ENCODE results near the gene ORC5. TPM values are rescaled to one million over a fixed set of nuclear protein-coding genes. Genes with fewer than 3 reads are reported as not detected.
"Not testable (repeated sequence)": the region's sequence is repeated elsewhere in the genome, so short reads cannot be mapped to it uniquely, and the experiment has no call there.

The ORC5 gene
- polyA plus RNA-seq, 4 donors, result 18.4 to 32.5 (median 27.2) TPM

DNA sequence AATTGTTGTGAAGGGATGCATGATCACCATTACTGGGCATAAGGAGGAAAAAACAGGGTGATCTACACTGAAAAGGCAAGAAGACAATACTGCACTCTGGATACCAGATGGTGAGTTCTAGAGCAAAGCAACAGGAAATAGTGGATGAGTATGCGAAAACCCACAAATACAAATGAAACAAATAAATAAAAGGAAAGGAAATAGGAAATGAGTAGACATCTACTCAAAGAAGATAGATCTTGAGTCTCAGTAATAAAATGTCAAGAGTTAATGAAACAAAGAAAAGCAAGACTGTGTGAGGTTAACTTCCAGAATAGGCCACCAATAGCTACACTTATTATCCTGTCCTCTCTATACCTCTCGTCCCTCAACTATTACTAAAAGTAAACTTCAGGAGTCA is 11.7 kb downstream of the ORC5 start:
- DNase-seq (ENCODE audit: low read depth in 4 of 4, low spot score in 3 of 4), result no peak

DNA sequence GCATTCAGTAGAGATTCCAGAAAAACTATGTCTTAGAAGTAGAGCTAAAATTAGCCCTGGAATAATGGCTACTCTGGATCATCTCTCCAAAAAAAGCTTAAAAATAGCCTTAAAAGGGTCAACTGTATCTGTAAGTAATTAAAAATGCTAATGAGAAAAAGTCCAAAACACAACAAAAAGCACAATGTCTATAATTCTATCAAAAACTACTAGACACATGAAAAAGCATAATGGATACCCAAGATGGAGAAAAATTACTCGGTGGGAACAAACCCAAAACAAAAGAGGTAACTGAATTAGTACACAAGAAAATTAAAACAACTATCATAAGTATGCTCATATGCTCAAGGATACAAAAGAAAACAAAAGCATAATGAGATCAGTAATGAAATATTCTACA is 15.4 kb downstream of the ORC5 start:
- no peak for DNase-seq (ENCODE audit: low read depth in 4 of 4, low spot score in 3 of 4)

DNA sequence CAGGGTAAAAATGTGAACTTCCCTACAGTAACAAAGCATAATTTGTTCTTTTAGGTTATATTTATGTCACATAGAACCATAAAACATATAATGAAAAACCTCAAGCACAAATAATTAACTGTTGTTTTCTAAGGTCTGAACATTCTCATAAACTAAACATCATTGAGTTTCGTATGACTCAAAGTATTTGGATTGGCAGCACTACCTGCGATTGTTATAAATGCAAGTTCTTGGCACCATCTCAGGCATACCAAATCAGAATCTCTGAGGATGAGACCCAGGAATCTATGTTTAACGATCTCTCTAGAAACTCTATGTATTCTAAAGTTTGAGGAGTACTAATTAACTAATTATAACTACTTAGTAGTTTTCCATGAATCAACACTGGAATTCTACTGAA is 22.5 kb downstream of the ORC5 start:
- no peak for DNase-seq (ENCODE audit: low read depth in 4 of 4, low spot score in 3 of 4)

DNA sequence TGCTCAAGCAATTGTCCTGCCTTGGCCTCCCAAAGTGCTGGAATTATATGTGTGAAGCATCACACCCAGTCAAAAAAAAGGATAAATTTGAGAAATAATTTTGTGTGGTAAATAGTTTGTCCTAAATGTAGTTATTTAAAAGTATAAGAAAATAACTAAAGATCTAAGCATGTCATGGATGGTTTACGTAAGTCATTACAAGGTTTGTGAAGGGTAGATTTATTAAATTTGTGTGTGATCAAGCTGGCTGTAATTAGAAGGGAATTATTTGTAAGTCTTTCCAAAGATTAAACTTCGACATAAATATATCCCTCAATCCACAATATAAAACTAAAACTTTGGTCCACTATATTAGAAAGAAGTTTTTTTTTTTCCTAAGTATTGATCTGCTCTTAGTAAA is 28.6 kb downstream of the ORC5 start:
- no peak for DNase-seq (ENCODE audit: low read depth in 4 of 4, low spot score in 3 of 4)

DNA sequence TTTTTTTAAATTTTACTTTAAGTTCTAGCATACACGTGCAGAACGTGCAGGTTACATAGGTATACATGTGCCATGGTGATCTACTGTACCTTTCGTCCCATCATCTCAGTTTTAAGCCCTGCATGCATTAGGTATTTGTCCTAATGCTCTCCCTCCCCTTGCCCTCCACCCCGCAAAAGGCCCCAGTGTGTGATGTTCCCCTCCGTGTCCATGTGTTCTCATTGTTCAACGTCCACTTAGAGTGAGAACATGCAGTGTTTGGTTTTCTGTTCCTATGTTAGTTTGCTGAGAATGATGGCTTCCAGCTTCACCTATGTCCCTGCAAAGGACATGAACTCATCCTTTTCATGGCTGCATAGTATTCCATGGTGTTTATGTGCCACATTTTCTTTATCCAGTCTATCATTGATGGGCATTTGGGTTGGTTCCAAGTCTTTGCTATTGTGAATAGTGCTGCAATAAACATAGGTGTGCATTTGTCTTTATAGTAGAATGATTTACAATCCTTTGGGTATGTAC is 30.2 kb downstream of the ORC5 start:
- DNase-seq (ENCODE audit: low read depth in 4 of 4, low spot score in 3 of 4), result not testable (repeated sequence)

DNA sequence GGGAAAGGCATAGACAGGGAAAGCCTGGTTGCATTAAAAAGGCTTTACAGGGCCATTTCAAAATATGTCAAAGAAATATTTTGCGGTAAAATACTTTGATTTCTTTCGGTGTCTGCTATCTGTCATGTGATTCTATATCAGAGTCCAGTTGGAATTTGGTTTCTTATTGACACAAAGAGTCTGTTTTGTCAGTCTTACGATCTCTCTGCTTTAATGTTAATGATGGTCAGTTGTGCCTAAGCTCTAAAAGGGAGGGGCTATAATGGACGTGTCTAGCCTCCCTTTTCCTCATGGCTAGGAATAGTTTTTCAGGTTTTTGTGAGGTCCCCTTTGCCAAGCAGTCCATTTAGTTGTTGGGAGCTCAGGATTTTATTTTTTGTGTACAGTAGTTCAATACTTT is 31.5 kb downstream of the ORC5 start:
- DNase-seq (ENCODE audit: low read depth in 4 of 4, low spot score in 3 of 4), result no peak

DNA sequence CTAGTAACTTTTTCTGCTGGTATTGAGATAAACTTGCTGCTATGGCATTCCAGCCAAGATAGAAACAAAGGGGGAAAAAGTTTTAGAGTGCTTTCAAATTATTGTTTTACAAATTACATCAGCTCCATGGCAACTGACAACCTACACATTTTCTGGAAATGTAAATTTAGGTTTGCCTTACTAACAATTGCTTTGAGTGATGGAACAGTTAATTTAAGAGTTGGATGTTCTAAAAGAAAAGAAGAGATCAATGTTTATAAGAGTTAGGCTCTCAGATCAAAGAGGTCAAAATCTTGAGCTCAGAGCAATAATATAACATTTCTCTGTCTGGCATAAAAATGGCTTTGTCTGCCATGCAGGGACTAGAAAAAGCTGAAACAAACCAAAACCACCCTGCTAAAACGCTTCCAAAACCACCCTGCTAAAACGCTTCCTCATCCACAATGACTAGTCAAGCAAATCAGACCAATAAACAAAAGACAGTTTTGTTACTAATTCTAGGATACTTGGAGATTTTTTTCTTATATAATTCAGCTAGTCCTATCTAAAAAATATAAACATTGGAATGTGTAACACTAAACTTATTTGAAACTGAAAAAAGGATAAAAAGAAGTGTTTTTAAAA is 32.3 kb downstream of the ORC5 start:
- DNase-seq (ENCODE audit: low read depth in 4 of 4, low spot score in 3 of 4), result no peak

DNA sequence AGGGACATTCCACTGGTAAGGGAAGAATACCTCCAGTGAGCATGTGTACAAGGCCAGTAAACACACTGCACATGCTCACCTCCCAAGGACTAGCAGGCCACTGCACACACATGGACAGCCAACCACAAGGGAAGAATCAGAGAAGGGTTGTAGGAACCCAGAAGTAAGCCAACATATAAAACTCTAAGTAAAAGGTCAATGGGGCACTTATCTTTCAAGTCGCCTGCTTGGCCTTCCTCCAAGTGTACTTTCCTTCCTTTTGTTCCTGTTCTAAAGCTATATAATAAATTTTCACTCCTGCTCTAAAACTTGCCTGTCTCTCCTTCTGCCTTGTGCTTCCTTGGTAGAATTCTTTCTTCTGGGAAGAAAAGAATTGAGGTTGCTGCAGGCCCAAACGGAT is 33.0 kb downstream of the ORC5 start:
- no peak for DNase-seq (ENCODE audit: low read depth in 4 of 4, low spot score in 3 of 4)

DNA sequence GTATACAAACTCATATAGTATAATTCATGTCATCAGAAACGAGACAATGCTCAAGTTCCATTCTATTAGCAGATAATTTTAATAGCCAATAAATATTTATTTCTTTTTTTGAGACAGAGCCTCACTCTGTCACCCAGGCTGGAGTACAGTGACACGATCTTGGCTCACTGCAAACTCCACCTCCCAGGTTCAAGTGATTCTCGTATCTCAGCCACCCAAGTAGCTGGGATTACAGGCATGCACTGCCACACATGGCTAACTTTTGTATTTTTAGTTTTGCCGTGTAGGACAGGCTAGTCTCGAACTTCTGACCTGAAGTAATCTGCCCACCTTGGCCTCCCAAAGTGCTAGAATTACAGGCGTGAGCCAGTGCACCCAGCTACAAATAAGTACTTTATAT is 45.7 kb downstream of the ORC5 start:
- DNase-seq (ENCODE audit: low read depth in 4 of 4, low spot score in 3 of 4), result no peak

DNA sequence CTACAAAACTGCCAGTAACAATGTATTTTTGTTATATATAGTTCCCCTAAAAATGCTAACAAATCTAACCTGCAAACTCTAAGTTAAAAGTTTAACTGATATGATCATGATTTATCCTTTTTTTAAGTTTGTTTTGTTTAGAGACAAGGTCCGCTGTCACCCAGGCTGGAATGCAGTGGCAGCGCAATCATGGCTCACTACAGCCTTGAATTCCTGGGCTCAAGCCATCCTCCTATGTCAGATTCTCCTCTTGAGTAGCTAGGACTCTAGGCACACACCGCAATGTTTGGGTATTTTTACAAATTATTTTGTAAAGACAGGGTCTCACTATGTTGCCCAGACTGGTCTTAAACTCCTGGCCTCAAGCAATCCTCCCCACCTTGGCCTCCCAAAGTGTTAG is 46.6 kb downstream of the ORC5 start:
- no peak for DNase-seq (ENCODE audit: low read depth in 4 of 4, low spot score in 3 of 4)

DNA sequence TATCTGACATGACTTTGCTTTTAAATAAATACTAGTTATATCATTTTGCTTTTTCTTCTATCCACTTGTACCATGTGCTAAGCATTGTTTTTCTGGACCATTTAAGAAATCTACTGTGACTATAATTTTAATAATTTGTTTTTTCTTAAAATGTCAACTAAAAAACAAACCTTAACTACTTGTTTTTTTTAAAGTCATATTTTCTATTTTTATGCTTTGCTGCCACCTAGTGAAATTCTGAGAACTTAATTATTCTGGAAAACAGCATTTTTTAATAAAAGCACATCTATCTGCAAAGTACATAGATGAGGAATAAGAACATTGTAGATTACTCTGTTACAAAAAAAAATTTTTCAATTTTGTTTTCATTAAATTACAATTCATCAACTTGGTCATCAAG is 47.4 kb downstream of the ORC5 start:
- no peak for DNase-seq (ENCODE audit: low read depth in 4 of 4, low spot score in 3 of 4)

DNA sequence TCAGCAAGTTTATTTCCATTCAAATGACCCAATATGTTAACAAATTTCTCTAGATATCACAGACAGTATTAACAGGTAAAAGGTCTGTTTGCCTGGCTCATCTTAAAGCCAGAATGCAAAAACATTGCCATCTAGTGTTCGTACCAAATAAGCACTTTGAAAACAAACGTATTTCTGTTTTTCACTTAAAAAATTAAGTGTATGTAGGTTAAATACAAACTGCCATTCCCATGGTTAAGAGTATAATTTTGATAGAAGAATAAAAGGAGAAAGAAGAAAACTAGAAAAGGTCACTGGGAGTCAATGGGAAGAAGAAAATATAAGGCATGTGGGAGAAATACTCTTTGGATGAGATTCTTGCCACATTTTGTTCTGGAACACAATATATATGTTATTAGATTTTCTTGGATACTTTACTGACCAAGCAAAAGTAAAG is 51.0 kb downstream of the ORC5 start:
- DNase-seq (ENCODE audit: low read depth in 4 of 4, low spot score in 3 of 4), result no peak

DNA sequence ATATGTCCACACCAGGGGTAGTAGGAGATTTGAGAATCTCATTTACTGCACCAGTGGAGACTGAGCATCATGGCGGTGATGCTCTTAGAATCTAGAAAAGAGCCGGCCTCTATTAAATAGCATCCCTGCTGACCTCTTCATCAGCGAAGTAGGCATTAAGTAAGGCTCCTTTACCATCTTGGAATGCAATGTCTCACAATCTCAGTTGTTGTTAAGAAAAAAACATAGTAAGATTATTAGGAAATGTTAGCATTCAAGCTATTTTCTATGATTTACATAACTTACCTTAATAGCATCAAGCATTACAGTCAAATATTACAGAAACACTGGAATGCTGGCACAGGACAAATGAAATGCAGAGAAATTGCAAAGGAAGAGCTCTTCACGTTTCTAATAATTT is 54.5 kb downstream of the ORC5 start:
- no peak for DNase-seq (ENCODE audit: low read depth in 4 of 4, low spot score in 3 of 4)

DNA sequence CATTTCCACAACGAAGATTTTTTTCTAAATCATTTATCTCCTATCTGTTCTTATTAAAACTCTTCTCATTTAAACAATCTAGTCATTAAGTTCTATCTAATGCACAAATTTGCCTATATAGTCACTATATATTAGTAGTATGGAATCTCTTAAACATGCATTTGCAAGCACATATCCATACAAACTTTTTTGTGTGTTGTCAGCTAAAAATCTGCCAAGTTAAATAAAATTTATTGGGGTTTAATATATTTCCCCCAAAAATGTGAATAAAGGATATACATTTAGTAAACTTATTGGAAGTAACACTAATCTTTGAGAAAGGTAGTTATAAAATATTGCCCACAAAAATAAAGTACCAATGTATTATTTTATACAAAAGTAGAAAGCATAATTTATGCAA is 55.3 kb downstream of the ORC5 start:
- no peak for DNase-seq (ENCODE audit: low read depth in 4 of 4, low spot score in 3 of 4)

DNA sequence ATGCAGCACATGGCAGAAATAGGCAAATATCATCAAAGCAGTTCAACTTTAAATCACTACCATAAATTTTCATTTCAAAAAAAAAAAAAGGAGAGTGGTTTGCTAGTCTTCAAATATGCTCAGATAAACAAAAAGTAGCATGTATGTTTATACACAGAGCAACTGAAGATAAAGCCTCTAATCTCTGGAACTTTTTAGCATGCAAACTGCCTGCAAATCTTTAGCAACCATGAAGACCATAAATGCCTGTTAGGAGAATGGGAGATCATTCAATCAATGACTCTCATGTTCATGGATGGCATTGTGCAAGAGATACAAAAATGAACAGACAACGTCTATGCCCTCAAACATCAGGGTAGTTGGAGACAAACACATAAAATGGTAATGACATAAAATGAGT is 57.3 kb downstream of the ORC5 start:
- no peak for DNase-seq (ENCODE audit: low read depth in 4 of 4, low spot score in 3 of 4)

DNA sequence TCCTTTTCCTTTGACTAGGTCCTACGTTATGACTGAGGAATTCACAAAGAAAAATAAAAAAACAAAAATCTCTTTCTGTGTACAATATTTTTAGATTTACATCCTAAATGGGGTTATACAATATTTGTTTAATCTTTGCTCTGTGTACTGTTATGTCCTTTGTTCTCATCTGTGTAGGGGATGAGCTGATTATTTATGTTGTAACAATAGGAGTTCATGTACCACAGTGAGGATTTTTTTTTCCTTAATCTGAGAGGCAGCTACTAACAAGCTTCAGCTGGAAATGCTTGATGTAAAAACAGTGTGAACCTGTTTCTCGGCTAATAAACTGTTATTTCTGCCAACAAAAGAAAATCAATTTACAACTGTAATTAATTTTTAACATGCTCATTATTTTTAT is 58.0 kb downstream of the ORC5 start:
- DNase-seq (ENCODE audit: low read depth in 4 of 4, low spot score in 3 of 4), result no peak

DNA sequence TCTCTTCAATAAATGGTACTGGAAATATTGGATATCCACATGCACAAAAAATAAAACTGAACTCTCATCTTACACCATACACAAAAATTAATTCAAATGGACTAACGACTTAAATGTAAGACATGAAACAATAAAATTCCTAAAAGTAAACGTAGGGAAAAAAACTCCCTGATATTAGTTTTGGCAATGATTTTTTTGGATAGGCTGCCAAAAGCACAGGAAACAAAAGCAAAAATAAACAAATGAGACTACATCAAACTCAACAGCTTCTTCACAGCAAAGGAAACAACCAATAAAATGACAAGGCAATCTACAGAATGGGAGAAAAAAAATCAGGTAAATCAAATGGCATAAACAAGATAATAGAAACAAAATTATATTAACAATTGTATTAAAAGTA is 65.7 kb downstream of the ORC5 start:
- DNase-seq (ENCODE audit: low read depth in 4 of 4, low spot score in 3 of 4), result no peak

DNA sequence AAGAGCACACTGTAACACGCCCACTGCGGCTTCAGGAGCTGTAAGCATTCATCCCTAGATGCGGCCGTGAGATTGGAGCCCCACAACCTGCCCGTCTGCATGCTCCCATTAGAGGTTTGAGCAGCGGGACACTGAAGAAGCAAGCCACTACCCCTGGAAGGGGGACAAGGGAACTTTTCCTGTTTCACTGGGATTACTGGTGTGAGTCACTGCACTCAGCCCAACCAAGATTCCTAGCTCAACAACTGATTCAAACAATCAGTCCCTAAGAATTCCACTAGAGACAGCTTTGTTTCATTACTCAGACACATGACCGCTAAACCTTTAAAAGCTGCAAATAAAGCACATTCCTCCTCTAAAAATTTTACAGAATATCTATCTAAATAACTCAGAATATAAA is 69.8 kb downstream of the ORC5 start:
- no peak for DNase-seq (ENCODE audit: low read depth in 4 of 4, low spot score in 3 of 4)

DNA sequence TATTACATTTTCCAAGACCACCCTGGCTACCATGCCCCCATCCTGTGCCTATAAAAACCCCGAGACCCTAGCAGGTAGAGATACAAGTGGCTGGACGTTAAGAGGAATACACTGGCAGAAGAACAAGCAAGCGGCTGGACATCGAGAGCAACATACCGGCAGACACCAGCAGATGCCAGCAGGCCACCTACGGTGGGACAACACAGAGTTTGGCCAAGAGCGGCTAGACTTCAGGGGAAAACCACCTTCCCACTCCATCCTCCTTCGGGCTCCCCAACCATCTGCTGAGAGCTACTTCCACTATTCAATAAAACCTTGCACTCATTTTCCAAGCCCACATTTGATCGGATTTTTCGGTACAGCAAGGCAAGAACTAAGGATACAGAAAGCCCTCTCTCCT is 70.3 kb downstream of the ORC5 start:
- DNase-seq (ENCODE audit: low read depth in 4 of 4, low spot score in 3 of 4), result no peak

DNA sequence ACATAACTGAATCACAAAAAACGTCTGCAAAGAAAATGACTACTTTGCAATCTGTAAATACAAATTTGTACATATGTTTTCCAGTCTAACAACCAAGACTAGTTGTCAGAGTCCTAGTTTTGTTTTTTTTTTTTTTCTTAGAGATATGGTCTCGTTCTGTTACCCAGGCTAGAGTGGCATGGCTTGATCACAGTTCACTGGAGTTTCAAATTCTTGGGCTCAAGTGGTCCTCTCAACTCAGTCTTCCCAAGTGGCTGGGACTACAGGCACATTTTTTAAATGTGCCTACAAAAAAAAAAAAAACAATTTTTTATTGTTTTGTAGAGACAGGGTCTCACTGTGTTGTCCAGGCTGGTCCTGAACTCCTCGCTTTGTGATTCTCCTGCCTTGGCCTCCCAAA is 70.8 kb downstream of the ORC5 start:
- DNase-seq (ENCODE audit: low read depth in 4 of 4, low spot score in 3 of 4), result no peak

DNA sequence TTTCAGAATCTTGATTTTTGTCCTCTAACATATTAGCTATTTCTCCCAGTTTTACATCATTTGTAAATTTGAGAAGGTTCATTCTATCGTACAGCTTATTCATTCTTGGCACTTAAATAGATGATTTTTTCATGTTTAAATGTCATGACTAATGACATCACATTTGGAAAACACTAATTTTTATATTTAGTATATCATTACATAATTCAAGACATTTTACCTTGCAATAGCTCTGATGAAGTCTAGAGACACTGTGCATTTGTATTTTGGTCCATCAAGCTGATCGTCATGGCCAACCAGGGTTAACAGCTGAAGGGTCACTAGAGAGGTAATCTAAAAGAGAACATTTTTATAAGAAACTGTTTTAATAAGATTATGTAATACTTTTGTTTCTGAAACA is 71.3 kb downstream of the ORC5 start:
- DNase-seq (ENCODE audit: low read depth in 4 of 4, low spot score in 3 of 4), result no peak

DNA sequence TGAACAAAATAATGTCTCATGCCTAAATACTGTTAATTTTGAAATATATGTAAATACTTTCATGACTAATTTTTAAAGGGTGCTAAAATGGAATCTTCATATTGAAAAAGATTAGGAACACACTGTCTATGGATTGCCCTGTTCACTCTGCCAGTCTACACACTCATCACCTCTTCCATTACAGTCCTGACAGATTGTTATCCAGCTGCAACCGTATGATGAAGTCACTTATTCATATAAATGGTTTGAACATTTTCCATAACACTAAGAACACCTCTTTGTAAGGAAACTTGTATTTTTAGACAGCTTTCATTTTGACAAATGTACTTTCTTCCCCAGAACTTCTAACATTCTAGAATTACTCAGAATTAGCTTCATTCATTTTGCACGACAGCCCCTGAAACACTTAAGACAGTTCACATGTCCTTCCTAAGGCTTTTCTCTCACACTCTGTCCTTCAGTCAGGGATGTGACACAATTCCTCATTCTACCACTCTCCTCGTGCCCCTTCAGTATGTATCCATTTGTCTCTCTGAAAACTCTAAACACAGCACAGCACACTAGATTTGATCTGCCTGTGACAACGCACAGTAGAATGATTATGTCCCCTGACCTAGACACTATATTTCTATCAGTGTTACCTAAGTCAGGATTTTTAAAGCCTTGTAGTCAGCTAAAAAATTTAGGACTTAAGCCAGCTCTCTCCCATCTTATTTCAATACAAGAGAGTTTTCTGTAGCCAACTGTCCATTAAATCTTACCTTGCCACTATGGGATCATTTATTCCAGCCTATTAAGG is 71.9 kb downstream of the ORC5 start:
- no peak for DNase-seq (ENCODE audit: low read depth in 4 of 4, low spot score in 3 of 4)

Data from left renal pelvis (tissue), 4 donors.